Measurements from ENCODE around the gene TOR1A. TPM values are rescaled to one million over a fixed set of nuclear protein-coding genes. Genes with fewer than 3 reads are reported as not detected.

The TOR1A gene
- total RNA-seq, 4 donors from 2014 or later, result 28.9 to 49.6 (median 39.8) TPM

GRCh38 chr9:129814432-129815223 lies 9.3 kb downstream of the TOR1A start:
- TF ChIP-seq, protein P1, sequence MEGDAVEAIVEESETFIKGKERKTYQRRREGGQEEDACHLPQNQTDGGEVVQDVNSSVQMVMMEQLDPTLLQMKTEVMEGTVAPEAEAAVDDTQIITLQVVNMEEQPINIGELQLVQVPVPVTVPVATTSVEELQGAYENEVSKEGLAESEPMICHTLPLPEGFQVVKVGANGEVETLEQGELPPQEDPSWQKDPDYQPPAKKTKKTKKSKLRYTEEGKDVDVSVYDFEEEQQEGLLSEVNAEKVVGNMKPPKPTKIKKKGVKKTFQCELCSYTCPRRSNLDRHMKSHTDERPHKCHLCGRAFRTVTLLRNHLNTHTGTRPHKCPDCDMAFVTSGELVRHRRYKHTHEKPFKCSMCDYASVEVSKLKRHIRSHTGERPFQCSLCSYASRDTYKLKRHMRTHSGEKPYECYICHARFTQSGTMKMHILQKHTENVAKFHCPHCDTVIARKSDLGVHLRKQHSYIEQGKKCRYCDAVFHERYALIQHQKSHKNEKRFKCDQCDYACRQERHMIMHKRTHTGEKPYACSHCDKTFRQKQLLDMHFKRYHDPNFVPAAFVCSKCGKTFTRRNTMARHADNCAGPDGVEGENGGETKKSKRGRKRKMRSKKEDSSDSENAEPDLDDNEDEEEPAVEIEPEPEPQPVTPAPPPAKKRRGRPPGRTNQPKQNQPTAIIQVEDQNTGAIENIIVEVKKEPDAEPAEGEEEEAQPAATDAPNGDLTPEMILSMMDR (IDR thresholded peaks at IDR 0.05), result no peak
- no peak for TF ChIP-seq POLR2A (IDR thresholded peaks at IDR 0.05)
- Histone ChIP-seq H3K9me3 (no peaks in the 10 kb centered on the region), H3K4me3 (no peak overlapping the region), H3K4me1 (peaks cover 0 to 27% (median 0%) of the 10 kb centered on the region in 4 donors), H3K36me3 (peaks cover 0 to 68% (median 0%) of the 10 kb centered on the region in 3 donors), H3K27me3 (no peaks in the 10 kb centered on the region), H3K27ac (no peak overlapping the region)
- DNase-seq, result no peak

- H3K4me1 ChIP-seq, result peaks cover 0 to 28% (median 0%) of the 10 kb centered on the region in 4 donors
- no peak for TF ChIP-seq POLR2A (IDR thresholded peaks at IDR 0.05)
- TF ChIP-seq, protein P1 (IDR thresholded peaks at IDR 0.05), result no peak
- no peaks in the 10 kb centered on the region for H3K27me3 ChIP-seq
- no peak for DNase-seq
- peaks cover 0 to 70% (median 0%) of the 10 kb centered on the region in 3 donors for H3K36me3 ChIP-seq
- no peaks in the 10 kb centered on the region for H3K9me3 ChIP-seq
- H3K4me3 ChIP-seq, result no peak overlapping the region
- no peak overlapping the region for H3K27ac ChIP-seq
Measured at GRCh38 chr9:129813661-129814060, 10.3 kb downstream of the TOR1A start.

- Histone ChIP-seq H3K27ac (peak overlapping the region in 2 of 4 donors; percentile 65 to 84), H3K27me3 (no peaks in the 10 kb centered on the region), H3K9me3 (no peaks in the 10 kb centered on the region), H3K36me3 (peaks cover 0 to 68% (median 0%) of the 10 kb centered on the region in 3 donors), H3K4me1 (peaks cover 0 to 28% (median 0%) of the 10 kb centered on the region in 4 donors), H3K4me3 (no peak overlapping the region)
- peak in 1 of 3 donors; percentile 58 for DNase-seq
- TF ChIP-seq, protein P1 (IDR thresholded peaks at IDR 0.05), result no peak
- TF ChIP-seq POLR2A (IDR thresholded peaks at IDR 0.05), result no peak
Measured at GRCh38 chr9:129812385-129812784, 11.6 kb downstream of the TOR1A start.

DNA sequence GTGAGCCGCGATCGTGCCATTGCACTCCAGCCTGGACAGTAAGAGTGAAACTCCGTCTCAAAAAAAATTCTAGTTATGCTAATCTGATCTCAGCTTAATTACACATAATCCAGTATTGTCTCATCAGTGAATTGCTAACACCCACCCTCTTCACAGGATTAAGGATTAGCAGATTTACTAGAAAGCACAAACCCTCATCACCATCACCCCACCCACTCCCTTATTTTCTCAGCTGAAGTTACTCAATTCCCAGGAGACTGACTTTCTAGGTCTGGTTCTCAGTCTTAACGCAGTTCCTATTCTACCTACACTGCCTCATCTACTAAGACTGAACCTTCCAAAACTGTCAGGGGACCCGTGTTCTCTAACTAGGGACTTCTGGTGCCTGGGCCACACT lies 12.0 kb downstream of the TOR1A start:
- no peak for DNase-seq
- Histone ChIP-seq H3K36me3 (peaks cover 0 to 68% (median 0%) of the 10 kb centered on the region in 3 donors), H3K4me1 (peaks cover 0 to 28% (median 0%) of the 10 kb centered on the region in 4 donors)

DNA sequence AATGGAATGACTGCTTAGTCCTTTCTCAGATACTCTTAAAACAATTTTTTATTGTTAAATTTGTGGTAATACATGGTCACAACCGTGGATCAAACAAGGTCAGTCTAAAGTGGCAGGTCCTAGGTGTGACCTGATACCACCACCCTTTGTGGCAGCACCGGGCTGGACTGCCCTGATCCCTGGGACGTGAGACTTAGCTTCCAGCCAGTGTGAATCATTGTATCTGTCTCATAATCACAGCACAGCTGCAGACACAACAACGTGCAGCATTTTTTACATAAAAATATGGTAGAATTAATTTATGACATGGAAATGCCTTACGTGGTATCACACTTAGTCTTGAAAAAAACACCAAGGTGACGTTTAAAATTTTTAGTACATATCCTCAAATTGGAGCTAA lies 13.1 kb downstream of the TOR1A start:
- peaks cover 0 to 28% (median 0%) of the 10 kb centered on the region in 4 donors for H3K4me1 ChIP-seq
- H3K27ac ChIP-seq, result peak overlapping the region in 2 of 4 donors; percentile 53 to 72
- no peaks in the 10 kb centered on the region for H3K27me3 ChIP-seq
- TF ChIP-seq, protein P1 (IDR thresholded peaks at IDR 0.05), result no peak
- no peak for TF ChIP-seq POLR2A (IDR thresholded peaks at IDR 0.05)
- H3K36me3 ChIP-seq, result peaks cover 0 to 58% (median 0%) of the 10 kb centered on the region in 3 donors
- peak overlapping the region in 1 of 4 donors; percentile 4 for H3K4me3 ChIP-seq
- peak in 1 of 3 donors; percentile 56 for DNase-seq
- H3K9me3 ChIP-seq, result no peaks in the 10 kb centered on the region

More for the DNA sequence above, 12.0 kb downstream of the TOR1A start:
- Histone ChIP-seq H3K27ac (peak overlapping the region in 2 of 4 donors; percentile 65 to 84), H3K27me3 (no peaks in the 10 kb centered on the region), H3K9me3 (no peaks in the 10 kb centered on the region), H3K4me3 (peak overlapping the region in 1 of 4 donors; percentile 7)
- TF ChIP-seq POLR2A (IDR thresholded peaks at IDR 0.05), result no peak
- TF ChIP-seq, protein P1 (IDR thresholded peaks at IDR 0.05), result no peak

All from Peyer's patch (tissue), 4 donors.